ENCODE measurements around the gene SLC1A2. TPM values are rescaled to one million over a fixed set of nuclear protein-coding genes. Genes with fewer than 3 reads are reported as not detected.

Gene SLC1A2
- total RNA-seq, 1 donor from 2014 or later: 54.3 TPM

DNA sequence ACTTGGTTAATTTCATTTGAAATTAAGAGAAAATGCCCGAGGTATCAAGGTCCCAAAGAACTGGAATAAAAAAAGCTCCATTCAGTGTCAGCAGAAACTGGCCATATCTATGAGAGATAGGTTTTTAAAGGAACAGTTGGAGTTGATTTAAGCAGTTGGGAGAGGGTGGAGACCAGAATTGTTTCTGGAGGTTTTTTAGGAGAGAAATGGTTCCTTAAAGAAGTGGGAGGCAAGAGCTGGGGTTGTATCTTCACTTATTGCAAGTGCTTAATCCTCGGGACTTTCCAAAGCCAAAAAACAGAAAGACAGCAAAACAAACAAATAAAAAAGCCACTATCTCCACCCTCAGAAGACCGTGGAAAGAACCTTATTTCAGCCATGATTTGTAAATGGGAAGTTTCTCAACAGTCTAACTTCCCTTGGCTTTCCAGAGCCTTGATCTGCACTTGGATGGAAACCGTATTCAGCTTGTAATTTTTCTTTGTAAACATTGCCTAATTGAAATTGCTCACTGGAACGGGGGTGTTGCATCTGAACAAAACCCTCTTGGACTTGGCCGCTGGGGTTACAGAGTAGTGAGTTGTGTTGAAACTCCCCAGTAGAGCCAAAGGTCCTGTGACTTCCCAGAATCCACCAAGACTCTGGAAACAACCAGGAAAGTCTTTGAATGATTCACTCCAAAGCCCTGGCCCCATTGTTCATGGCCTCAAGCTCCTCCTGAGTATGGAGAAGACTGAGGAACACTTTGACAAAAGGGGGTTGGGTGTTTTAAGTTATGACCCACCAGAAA lies 115.6 kb downstream of the SLC1A2 start:
- DNase-seq: no peak
- TF ChIP-seq, protein P1, sequence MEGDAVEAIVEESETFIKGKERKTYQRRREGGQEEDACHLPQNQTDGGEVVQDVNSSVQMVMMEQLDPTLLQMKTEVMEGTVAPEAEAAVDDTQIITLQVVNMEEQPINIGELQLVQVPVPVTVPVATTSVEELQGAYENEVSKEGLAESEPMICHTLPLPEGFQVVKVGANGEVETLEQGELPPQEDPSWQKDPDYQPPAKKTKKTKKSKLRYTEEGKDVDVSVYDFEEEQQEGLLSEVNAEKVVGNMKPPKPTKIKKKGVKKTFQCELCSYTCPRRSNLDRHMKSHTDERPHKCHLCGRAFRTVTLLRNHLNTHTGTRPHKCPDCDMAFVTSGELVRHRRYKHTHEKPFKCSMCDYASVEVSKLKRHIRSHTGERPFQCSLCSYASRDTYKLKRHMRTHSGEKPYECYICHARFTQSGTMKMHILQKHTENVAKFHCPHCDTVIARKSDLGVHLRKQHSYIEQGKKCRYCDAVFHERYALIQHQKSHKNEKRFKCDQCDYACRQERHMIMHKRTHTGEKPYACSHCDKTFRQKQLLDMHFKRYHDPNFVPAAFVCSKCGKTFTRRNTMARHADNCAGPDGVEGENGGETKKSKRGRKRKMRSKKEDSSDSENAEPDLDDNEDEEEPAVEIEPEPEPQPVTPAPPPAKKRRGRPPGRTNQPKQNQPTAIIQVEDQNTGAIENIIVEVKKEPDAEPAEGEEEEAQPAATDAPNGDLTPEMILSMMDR (IDR thresholded peaks at IDR 0.05; ENCODE audit: partially characterized antibody, unreplicated experiment): no peak
- Mint-ChIP-seq H3K27me3 (ENCODE audit: unreplicated experiment) (peaks cover 3% of the 10 kb centered on the region), H3K27ac (ENCODE audit: unreplicated experiment) (no peak overlapping the region), H3K36me3 (ENCODE audit: unreplicated experiment) (peaks cover under 1% of the 10 kb centered on the region), H3K4me3 (ENCODE audit: unreplicated experiment) (no peak overlapping the region), H3K9me3 (ENCODE audit: unreplicated experiment) (peaks cover 6% of the 10 kb centered on the region), H3K4me1 (ENCODE audit: low read depth, unreplicated experiment) (peaks cover 7% of the 10 kb centered on the region)

GRCh38 chr11:35302398-35302797 lies 117.0 kb downstream of the SLC1A2 start:
- Mint-ChIP-seq H3K36me3 (ENCODE audit: unreplicated experiment) (no peaks in the 10 kb centered on the region), H3K27me3 (ENCODE audit: unreplicated experiment) (peaks cover 3% of the 10 kb centered on the region), H3K27ac (ENCODE audit: unreplicated experiment) (no peak overlapping the region), H3K4me1 (ENCODE audit: low read depth, unreplicated experiment) (peaks cover 7% of the 10 kb centered on the region), H3K4me3 (ENCODE audit: unreplicated experiment) (no peak overlapping the region), H3K9me3 (ENCODE audit: unreplicated experiment) (peaks cover 5% of the 10 kb centered on the region)
- DNase-seq: no peak
- TF ChIP-seq, protein P1 (IDR thresholded peaks at IDR 0.05; ENCODE audit: partially characterized antibody, unreplicated experiment): no peak

DNA sequence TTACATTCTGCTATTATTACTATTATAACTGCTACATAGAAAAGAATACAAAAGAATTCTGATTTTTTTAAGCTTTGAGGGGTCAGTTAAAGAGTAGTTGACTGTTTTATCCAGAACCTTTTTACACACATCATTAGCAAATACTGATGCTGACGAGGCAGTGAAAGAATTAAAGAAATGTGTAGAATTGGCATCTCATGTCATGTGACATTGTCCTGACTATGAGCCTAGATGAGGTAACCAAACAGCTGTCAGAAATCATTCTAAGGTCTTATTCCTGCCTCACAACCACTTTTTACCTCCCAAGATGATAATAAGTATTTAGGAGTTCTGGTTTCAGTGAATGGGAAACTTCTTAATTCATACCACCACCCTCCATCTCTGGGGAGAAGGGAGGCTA lies 121.0 kb downstream of the SLC1A2 start:
- Mint-ChIP-seq H3K36me3 (ENCODE audit: unreplicated experiment) (no peaks in the 10 kb centered on the region), H3K27ac (ENCODE audit: unreplicated experiment) (no peak overlapping the region), H3K4me1 (ENCODE audit: low read depth, unreplicated experiment) (peaks cover 7% of the 10 kb centered on the region), H3K9me3 (ENCODE audit: unreplicated experiment) (no peaks in the 10 kb centered on the region), H3K4me3 (ENCODE audit: unreplicated experiment) (no peak overlapping the region), H3K27me3 (ENCODE audit: unreplicated experiment) (peaks cover 6% of the 10 kb centered on the region)
- DNase-seq: no peak
- TF ChIP-seq, protein P1 (IDR thresholded peaks at IDR 0.05; ENCODE audit: partially characterized antibody, unreplicated experiment): no peak

DNA sequence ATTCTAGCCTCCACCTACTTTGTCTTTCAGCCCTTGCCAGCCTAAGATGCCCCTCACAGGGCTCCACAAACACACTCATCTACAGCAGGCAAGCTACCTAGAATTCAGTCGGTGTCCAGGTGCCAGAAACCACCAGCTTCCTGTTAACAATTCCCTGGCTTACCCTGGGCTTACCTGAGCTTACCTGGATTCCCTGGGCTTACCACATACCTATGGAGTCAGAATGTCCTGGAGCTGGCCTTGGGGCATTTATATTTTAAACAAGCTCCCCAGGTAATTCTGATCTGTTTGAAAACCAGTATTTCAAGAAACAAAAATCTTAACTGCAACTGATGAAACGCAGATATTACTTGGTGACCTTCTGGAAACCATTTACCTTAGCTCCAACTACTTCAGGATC lies 123.6 kb downstream of the SLC1A2 start:
- DNase-seq: no peak
- H3K4me3 Mint-ChIP-seq (ENCODE audit: unreplicated experiment): no peak overlapping the region
- H3K9me3 Mint-ChIP-seq (ENCODE audit: unreplicated experiment): no peaks in the 10 kb centered on the region
- TF ChIP-seq, protein P1 (IDR thresholded peaks at IDR 0.05; ENCODE audit: partially characterized antibody, unreplicated experiment): no peak
- peaks cover 6% of the 10 kb centered on the region for H3K27me3 Mint-ChIP-seq (ENCODE audit: unreplicated experiment)
- peaks cover 17% of the 10 kb centered on the region for H3K4me1 Mint-ChIP-seq (ENCODE audit: low read depth, unreplicated experiment)
- H3K27ac Mint-ChIP-seq (ENCODE audit: unreplicated experiment): no peak overlapping the region
- no peaks in the 10 kb centered on the region for H3K36me3 Mint-ChIP-seq (ENCODE audit: unreplicated experiment)

DNA sequence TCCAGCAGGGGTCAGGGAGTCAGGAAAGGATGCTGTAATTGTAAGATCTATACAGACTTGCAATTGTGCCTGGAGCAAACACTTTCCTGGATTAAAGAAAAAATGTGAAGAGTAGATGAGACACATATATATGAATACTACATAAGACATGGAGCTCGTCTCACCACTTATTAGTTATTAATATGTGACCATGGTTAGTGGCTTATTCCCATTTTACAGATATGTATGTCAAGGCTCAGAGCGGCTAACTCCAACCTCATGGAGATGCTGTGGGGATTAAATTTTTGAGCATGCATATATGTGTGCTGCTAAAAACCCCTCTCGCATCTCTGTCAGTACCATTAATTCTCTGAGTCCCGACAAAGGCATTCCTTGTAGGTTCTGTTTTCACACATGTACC lies 125.7 kb downstream of the SLC1A2 start:
- Mint-ChIP-seq H3K4me3 (ENCODE audit: unreplicated experiment) (no peak overlapping the region), H3K9me3 (ENCODE audit: unreplicated experiment) (no peaks in the 10 kb centered on the region), H3K36me3 (ENCODE audit: unreplicated experiment) (no peaks in the 10 kb centered on the region), H3K27me3 (ENCODE audit: unreplicated experiment) (peaks cover 6% of the 10 kb centered on the region), H3K27ac (ENCODE audit: unreplicated experiment) (no peak overlapping the region), H3K4me1 (ENCODE audit: low read depth, unreplicated experiment) (peaks cover 17% of the 10 kb centered on the region)
- TF ChIP-seq, protein P1 (IDR thresholded peaks at IDR 0.05; ENCODE audit: partially characterized antibody, unreplicated experiment): no peak
- DNase-seq: no peak
